Left hindlimb (tissue), 1 donor: ENCODE results near the gene TMEM59L.
"Not testable (repeated sequence)": the region's sequence is repeated elsewhere in the genome, so short reads cannot be mapped to it uniquely, and the experiment has no call there.

ENCODE experiments used
- DNase-seq: peaks from one replicate; pipeline ENCODE4 v3.0.0-alpha.2; 2018

The TMEM59L gene

DNA sequence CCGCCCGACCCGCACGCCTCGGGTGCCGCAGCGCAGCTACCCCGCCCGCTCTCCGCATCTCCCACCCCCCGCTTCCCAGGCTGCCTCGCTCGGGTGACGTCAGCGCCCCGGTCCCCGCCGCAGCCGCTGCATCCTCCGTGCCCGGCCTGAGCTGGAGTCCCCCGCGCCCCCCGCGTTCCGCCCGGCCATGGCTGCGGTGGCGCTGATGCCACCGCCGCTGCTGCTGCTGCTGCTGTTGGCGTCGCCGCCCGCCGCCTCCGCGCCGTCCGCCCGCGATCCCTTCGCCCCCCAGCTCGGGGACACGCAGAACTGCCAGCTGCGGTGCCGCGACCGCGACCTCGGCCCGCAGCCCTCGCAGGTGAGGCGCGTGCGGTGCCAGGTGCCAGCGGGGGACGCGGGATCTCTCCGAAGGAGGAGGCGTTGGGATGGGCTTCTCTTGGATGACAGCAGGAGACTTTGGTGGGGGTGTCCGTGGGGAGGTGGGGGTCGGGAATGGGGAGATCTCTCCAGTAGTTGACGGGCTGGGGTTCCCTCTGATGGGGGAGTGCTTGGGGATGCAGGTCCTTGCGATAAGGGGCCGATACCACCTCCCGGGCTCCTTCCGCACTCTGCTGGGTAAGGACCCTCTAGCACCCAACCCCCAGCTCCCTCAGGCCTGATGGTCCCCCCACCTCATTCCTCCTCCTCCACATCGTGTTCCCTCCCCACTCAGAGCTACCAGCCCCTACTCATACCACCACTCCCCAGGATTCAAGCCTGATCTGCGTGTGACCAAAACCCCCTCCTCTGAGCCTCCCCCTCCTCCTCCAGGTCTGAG, at the start of gene TMEM59L:
Gene TMEM59L (plus strand): TSS at position 99 of the 817 bp plus-strand sequence. CDS start 89 bp downstream, at position 188.
- no peak for DNase-seq

DNA sequence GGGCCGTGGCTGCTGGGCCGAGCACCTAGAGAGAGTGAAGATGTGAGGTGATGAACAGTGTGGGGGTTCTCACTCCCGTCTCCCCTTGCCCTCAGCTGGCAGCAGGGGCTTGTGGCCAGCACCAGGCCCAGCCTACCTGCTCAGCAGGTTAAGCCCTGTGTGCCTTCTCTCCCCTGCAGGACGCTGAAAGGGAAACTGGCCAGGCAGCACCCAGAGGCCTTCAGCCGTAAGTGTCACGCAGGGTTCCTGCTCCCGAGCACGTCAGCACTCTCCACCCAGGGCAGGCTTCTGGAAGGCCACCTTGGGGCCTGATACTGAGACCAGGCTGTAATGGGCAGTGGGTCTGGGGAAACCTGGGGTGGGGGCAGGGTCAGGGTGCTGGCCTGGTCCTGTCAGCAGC, 45.7 kb upstream of the TMEM59L start:
- DNase-seq, result no peak

- no peak for DNase-seq
These were observed 44.3 kb upstream of the TMEM59L start for GRCh38 chr19:18568367-18568766.

DNA sequence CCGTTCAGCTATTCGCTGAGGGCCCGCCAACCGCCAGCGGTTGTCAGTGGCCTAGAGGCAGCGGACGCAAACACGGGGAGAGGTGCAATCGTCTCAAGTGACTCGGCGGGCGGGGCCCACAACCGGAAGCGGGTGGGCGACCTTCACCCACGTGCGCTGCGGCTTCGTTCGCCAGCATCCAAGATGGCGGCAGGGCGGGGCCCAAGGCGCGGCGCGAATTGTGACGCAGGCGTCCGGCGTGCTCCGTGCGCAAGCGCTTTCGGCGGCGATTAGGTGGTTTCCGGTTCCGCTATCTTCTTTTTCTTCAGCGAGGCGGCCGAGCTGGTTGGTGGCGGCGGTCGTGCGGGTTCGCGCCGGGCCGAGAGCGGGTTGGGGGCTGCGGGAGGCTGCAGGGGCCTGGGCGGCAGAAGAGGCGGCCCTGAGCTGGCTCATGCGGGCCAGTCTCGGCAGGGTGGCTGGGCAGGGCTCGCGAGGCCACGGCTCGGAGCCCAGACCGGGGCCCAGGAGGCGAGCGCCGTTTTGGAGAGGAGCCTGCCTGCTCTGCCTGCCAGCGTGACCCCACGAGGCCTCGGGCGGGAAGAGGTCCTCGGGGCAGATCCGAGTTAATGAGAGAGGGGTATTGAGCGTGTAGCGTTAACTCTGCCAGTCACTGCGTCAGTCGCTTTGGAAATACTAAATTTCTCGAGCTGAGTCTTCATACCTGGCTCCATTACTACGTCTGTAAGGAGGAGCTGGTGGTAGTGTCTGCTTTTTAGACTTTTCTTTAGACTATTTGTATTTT, 40.9 kb upstream of the TMEM59L start, which contains the start of gene UBA52:
Gene UBA52 (plus strand): TSS at position 294 of the 781 bp plus-strand sequence. CDS start 1,444 bp downstream, outside the sequence.
- DNase-seq, result peak; percentile 98

DNA sequence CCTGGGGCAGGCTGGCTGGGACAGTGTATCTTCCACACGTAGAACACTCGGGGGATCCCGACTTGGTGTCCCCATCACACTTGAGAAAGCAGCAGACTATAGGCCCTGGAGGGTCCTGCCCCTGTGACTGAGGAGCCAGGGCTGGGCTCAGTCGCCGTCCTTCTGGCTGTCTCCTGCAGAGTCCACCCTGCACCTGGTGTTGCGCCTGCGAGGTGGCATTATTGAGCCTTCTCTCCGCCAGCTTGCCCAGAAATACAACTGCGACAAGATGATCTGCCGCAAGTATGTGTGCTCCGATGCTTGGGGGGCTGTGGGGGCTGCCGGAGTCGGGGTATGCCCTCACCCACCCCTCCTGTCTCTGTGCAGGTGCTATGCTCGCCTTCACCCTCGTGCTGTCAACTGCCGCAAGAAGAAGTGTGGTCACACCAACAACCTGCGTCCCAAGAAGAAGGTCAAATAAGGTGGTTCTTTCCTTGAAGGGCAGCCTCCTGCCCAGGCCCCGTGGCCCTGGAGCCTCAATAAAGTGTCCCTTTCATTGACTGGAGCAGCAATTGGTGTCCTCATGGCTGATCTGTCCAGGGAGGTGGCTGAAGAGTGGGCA, 37.9 kb upstream of the TMEM59L start:
- DNase-seq, result no peak

- no peak for DNase-seq
These were observed 36.3 kb upstream of the TMEM59L start for GRCh38 chr19:18576383-18576782.

DNA sequence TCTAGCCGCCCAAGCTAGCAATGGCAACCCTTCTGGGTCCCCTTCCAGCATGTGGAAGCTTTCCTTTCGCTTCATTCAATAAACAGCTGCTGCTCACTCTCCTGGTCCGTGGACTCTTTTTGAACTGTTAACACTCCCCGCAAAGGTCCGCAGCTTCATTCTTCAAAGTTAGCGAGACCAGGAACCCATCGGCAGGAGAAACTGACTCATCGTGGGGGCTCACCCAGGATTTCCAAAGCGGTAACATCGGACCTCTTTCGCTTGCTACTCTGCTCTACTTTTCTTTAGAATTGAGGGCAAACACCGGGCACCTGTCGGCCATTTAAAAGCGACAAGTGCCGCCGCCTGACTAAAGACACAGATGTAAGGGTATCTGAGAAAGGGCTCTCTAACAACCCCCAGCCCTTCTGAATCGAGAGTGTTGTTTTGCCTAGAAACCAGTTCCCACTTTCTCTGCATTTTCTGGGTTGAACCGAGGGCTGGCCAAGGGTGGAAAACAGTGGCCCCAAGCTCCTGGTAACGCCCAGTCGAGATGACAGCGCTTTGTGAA, 35.2 kb upstream of the TMEM59L start:
- no peak for DNase-seq

- DNase-seq, result no peak
These were observed 32.4 kb upstream of the TMEM59L start for GRCh38 chr19:18580311-18580710.

DNA sequence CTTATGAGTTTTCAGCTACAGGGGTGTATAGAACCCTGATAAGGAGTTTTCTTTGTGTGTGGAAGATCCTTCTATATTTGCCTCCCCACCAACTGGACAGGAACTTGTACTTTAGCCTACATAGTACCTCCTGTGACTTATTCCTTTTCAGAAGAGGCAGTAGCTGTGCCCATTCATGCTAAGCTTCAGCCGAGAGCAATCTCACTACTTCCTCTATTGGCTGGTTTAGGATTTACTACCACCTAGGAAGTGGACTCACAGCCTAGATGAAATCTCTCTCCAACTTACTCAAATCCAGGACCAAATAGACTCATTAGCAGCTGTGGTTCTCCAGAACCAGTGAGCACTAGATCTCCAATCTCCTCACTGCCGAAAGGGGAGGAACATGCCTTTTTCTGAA, 26.4 kb upstream of the TMEM59L start:
- no peak for DNase-seq

GRCh38 chr19:18587561-18587960, 25.1 kb upstream of the TMEM59L start:
- no peak for DNase-seq

DNA sequence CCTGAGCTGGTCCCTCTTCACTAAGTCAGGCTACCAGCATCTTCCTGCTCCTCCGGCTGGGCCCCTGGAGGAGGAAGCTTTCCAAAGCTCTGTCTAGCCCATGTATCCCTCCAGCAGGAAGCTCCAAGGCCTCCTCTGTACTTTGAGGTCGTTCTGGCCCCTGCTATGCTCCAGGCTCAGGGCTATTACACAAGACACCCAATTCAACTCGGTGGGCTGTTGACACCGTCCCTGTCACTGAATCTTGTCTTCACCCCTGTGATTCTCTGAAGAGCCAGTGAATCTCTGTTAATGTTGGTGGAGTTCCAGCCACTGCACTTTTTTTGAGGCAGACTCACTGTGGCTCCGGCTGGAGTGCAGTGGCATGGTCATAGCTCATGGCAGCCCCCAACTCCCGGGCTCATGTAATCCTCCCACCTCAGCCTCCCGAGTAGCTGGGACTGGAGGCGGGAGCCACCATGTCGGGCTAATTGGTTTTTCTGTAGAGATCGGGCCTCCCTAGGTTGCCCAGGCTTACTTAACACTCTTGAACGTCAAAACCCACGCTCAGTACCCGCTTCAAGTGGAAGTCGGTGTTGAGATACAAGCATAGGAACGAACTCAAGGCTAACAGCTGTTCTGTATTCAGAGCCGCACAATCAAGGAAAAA, 24.6 kb upstream of the TMEM59L start:
- no peak for DNase-seq

- DNase-seq, result peak; percentile 91
These were observed 23.9 kb upstream of the TMEM59L start, which contains the start of gene REX1BD for GRCh38 chr19:18588611-18589379. Gene REX1BD, plus strand, starts transcription at chr19:18588798. Its CDS starts 4 bp downstream, at chr19:18588802.

GRCh38 chr19:18589380-18590272, 23.0 kb upstream of the TMEM59L start:
- peak; percentile 84 for DNase-seq

DNA sequence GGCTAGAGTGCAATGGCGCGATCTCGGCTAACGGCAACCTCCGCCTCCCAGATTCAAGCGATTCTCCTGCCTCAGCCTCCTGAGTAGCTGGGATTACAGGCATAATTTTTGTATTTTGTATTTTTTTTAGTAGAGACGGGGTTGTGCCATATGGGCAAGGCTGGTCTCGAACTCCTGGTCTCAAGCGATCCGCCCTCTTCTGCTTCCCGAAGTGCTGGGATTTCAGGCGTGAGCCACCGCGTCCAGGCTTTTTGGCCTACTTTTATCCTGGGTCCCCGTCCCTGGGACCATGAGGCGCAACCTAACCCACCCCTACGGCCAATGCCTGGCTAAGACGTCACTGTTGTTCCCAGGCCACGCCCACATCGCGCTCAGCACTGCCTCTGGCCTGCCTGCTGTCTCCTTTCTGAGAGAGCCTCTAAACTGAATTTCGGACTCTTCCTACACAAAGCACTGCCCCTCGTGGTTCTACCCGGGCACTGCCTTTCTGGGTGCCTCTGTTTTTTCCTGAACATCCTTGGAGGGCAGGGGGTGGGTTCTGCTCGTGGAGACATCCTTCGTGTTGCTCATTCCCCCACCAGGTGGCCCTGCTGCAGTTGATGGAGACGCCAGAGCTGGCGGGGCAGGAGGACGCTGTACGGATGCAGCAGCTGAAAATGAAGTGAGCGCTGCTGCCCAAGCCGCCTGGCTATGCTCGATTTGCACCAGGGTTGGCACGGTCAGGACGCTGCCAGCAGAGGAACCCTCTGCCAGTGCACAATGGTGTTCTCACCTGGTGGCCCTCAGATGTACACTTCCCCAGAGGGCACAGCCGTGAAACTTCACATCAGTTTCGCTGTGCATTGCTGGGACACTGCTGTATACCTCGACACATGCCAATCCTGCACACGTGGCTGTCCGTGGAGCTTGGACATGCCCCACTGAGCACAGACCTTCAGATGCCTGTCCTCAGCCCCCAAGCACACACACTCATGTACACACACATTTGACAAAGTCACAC, 22.1 kb upstream of the TMEM59L start:
- DNase-seq, result peak; percentile 92

DNA sequence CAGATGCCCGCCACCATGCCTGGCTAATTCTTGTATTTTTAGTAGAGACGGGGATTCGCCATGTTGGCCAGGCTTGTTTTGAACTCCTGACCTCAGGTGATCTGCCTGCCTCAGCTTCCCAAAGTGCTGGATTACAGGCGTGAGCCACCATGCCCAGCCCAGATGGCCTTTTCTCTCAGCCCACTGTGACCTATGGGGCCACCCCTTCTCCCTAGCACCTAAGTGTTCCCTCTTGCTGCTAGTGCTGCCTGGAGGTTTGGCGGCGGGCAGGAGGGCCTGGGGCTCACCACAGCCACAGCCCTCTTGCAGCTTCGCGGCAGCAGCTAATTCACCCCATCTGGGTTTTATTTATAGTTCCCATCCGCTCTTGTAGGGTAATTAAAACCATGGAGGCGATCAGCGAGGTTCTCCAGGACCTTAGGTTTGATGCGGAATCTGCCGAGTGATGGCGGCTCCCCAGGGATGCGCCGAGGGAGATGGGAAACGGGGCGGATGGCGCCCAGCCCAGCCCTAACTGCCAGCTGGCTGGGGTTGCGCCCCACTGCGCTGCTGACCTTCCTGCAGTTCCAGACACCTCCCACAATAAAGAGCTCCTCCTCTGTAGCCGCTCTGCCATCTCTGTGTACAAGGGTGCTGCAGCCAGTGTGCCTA, 20.8 kb upstream of the TMEM59L start:
- DNase-seq, result no peak

DNA sequence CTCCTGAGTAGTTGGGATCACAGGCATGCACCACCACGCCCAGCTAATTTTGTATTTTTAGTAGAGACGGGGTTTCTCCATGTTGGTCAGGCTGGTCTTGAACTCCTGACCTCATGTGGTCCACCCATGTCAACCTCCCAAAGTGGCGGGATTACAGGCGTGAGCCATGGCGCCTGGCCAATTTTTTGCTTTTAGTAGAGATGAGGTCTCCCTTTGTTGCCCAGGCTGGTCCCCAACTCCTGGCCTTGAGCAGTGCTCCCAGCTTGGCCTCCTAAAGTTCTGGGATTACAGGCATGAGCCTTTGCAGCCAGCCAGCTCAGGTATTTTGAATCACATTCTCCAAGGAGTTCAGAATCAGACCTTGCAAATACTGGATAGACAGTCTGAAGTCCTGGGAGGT, 19.9 kb upstream of the TMEM59L start:
- DNase-seq, result not testable (repeated sequence)

DNA sequence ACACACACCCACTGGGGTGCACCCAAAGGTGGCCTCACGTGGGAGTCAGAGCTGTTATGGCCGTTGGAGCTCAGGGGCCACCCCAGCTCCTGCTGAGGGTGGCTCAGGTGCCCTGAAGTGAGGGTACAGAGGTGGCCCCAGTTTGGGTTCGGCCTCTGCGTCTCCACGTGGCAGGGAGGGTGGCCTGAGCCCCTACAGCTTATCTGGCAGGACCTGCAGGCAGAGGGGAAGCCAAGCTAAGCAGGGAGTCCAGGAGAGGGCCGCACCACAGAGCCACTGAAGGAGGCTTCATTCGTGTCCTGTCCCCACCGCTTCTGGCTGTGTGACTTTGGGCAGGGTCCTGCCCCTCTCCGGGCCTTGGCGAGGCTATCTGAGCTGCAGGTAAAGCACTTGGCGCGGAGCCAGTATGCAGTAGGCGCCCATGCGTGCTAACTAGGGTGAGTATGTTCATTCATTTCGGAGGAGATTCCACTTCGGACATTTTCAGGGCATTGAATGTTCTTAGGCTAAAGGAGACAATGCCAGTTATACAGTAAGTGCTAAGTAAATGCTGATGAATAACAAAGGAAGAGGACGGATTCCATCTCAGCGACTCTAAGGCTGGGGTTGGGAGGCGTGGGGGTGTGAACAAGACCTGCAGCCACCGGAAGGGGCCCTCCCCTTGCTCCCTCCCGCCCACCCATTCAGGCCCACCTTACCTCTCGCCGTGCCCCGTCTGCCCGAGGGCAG, 19.1 kb upstream of the TMEM59L start:
- DNase-seq, result no peak
